ENCODE results near the gene NT5DC4.

- TF ChIP-seq CTCF (IDR thresholded peaks at IDR 0.05): no peak
- TF ChIP-seq POLR2A (IDR thresholded peaks at IDR 0.05): no peak
Measured at GRCh38 chr2:112714836-112715631, 5.8 kb upstream of the NT5DC4 start.

All from uterus (tissue), 2 donors.